Activated CD4-positive, alpha-beta memory T cell treated with anti-CD3 and anti-CD28 coated beads for 36 hours (primary cell): Measurements from ENCODE around the gene MRPS11. TPM values are rescaled to one million over a fixed set of nuclear protein-coding genes. Genes with fewer than 3 reads are reported as not detected.
"Not testable (repeated sequence)": the region's sequence is repeated elsewhere in the genome, so short reads cannot be mapped to it uniquely, and the experiment has no call there.

Source experiments
- CTCF ChIA-PET: fragments of 350-600 bp; sonication (Branson Sonifier 250); formaldehyde crosslinking; loops from one replicate; lab custom pipeline; 2021; ENCODE audit warnings: antibody characterized with exemption, inconsistent platforms; lab: Charles Lee
- POLR2A ChIA-PET: fragments of 350-600 bp; sonication (Branson Sonifier 250); formaldehyde crosslinking; loops from one replicate; lab custom pipeline; 2021; ENCODE audit warnings: antibody characterized with exemption; lab: Charles Lee
- DNase-seq: peaks from one replicate; pipeline ENCODE4 v3.0.0-alpha.2; 2020
- H3K27ac Mint-ChIP-seq: one replicate; pipeline ENCODE4 v1.8.0; 2021; ENCODE audit warnings: mixed read lengths
- H3K27me3 Mint-ChIP-seq: one replicate; pipeline ENCODE4 v1.8.0; 2021; ENCODE audit warnings: mixed read lengths
- H3K36me3 Mint-ChIP-seq: one replicate; pipeline ENCODE4 v1.8.0; 2021; ENCODE audit warnings: mixed read lengths
- H3K4me1 Mint-ChIP-seq: one replicate; pipeline ENCODE4 v1.8.0; 2021; ENCODE audit warnings: low read depth, mixed read lengths
- H3K4me3 Mint-ChIP-seq: one replicate; pipeline ENCODE4 v1.8.0; 2021; ENCODE audit warnings: mild to moderate bottlenecking, mixed read lengths
- H3K9me3 Mint-ChIP-seq: one replicate; pipeline ENCODE4 v1.8.0; 2021; ENCODE audit warnings: mixed read lengths
- intact Hi-C: fragments of 100-400 bp; cut with micrococcal nuclease; formaldehyde crosslinking; loops from one replicate; pipeline ENCODE4 v1.15.1; 2023
- total RNA-seq, 2 experiments: library from RNA; stranded (reverse); gene quantifications; one replicate each; pipeline ENCODE4 v1.2.3, GENCODE V29; 2021

MRPS11 gene
- total RNA-seq, 2 experiments from 2014 or later, result 54.9 to 56.4 TPM

GRCh38 chr15:88463870-88464532 lies 3.5 kb upstream of the MRPS11 start:
- H3K27ac Mint-ChIP-seq, result peak overlapping the region; percentile 36
- H3K4me3 Mint-ChIP-seq, result no peak overlapping the region
- ChIA-PET CTCF (interaction anchor here (1.8 kb wide), 1 partner anchor 9 kb away, joined by 8 read pairs; no protein-coding TSS in a partner anchor), POLR2A (no interaction called here)
- intact Hi-C loops, result no loop called here
- peaks cover 47% of the 10 kb centered on the region for H3K36me3 Mint-ChIP-seq
- H3K9me3 Mint-ChIP-seq, result no peaks in the 10 kb centered on the region
- no peaks in the 10 kb centered on the region for H3K27me3 Mint-ChIP-seq
- peaks cover 31% of the 10 kb centered on the region for H3K4me1 Mint-ChIP-seq
- no peak for DNase-seq

DNA sequence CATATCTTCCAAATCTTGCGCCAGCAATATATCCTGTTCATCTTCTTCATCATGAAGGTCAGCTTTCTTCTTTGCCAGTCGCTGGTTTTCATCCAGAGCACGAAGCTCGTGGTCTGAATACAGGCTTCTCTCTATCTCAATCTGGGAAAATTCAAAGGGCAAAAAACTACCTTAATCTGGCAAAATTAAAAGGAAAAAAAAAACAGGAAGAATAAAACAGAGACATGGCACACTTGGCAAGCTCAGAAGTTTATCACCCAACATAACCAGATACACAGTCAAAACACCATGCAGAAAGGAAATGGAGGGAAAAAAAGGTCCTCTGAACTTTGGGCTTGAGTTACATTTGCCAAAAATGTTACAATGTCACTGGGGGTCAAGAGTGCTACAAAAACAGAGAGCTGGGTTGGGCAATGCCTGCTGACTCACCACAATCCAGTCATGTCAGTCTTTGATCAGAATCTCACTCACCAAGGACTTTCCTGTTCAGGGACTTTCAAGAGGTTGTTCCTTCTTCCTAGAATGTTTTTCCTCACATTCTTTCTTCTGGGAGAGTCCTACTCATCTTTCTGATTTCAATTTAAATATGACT lies 1.8 kb upstream of the MRPS11 start:
- H3K36me3 Mint-ChIP-seq, result peaks cover 39% of the 10 kb centered on the region
- H3K27me3 Mint-ChIP-seq, result no peaks in the 10 kb centered on the region
- H3K9me3 Mint-ChIP-seq, result no peaks in the 10 kb centered on the region
- ChIA-PET POLR2A (interaction anchor here (0.7 to 1.0 kb wide), 2 partner anchors 156 to 184 kb away, joined by 3 to 5 read pairs; no protein-coding TSS in a partner anchor), CTCF (interaction anchor here (1.8 to 2.4 kb wide), 2 partner anchors 11 to 16 kb away, joined by 8 read pairs; no protein-coding TSS in a partner anchor)
- peak overlapping the region; percentile 98 for H3K27ac Mint-ChIP-seq
- H3K4me3 Mint-ChIP-seq, result peak overlapping the region; percentile 93
- intact Hi-C loops, result loop anchor here (2.0 kb wide), 1 partner anchor 45 kb away; no protein-coding TSS in a partner anchor
- peak; percentile 68 for DNase-seq
- H3K4me1 Mint-ChIP-seq, result peaks cover 31% of the 10 kb centered on the region

- Mint-ChIP-seq H3K4me3 (peak overlapping the region; percentile 93), H3K27ac (peak overlapping the region; percentile 98), H3K27me3 (no peaks in the 10 kb centered on the region), H3K4me1 (peaks cover 40% of the 10 kb centered on the region), H3K36me3 (peaks cover 34% of the 10 kb centered on the region), H3K9me3 (no peaks in the 10 kb centered on the region)
- intact Hi-C loops, result loop anchor here (1.0 to 2.0 kb wide), 3 partner anchors 47 to 154 kb away; partner anchors contain the start of gene DET1
- POLR2A ChIA-PET, result interaction anchor here (0.7 to 1.6 kb wide), 7 partner anchors 23 to 428 kb away, joined by 3 to 7 read pairs (median 3); partner anchors contain the start of genes DET1 and HAPLN3
- CTCF ChIA-PET, result interaction anchor here (0.7 to 3.1 kb wide), 6 partner anchors 10 to 437 kb away, joined by 3 to 23 read pairs (median 8); partner anchors contain the start of gene ISG20
- DNase-seq, result peak; percentile 36
Observed at GRCh38 chr15:88467935-88468528, 524 bp downstream of the MRPS11 start.

GRCh38 chr15:88468721-88469120 lies 1.2 kb downstream of the MRPS11 start:
- DNase-seq, H3K27me3 Mint-ChIP-seq, H3K9me3 Mint-ChIP-seq, POLR2A ChIA-PET, intact Hi-C loops, H3K27ac Mint-ChIP-seq: not testable (repeated sequence)
- peaks cover 29% of the 10 kb centered on the region for H3K36me3 Mint-ChIP-seq
- peaks cover 40% of the 10 kb centered on the region for H3K4me1 Mint-ChIP-seq
- CTCF ChIA-PET, result interaction anchor here (1.9 to 3.1 kb wide), 2 partner anchors 10 to 14 kb away, joined by 8 to 23 read pairs; no protein-coding TSS in a partner anchor
- H3K4me3 Mint-ChIP-seq, result peak overlapping the region; percentile 93

- H3K4me3 Mint-ChIP-seq, result no peak overlapping the region
- H3K27me3 Mint-ChIP-seq, result no peaks in the 10 kb centered on the region
- no peak overlapping the region for H3K27ac Mint-ChIP-seq
- no peaks in the 10 kb centered on the region for H3K9me3 Mint-ChIP-seq
- H3K36me3 Mint-ChIP-seq, result peaks cover 24% of the 10 kb centered on the region
- DNase-seq, result no peak
- POLR2A ChIA-PET, result no interaction called here
- intact Hi-C loops, result no loop called here
- peaks cover 36% of the 10 kb centered on the region for H3K4me1 Mint-ChIP-seq
- CTCF ChIA-PET, result interaction anchor here (1.3 to 3.1 kb wide), 2 partner anchors 15 to 169 kb away, joined by 3 to 23 read pairs; partner anchors contain the start of gene ISG20
Observed at GRCh38 chr15:88469321-88469720, 1.8 kb downstream of the MRPS11 start.

DNA sequence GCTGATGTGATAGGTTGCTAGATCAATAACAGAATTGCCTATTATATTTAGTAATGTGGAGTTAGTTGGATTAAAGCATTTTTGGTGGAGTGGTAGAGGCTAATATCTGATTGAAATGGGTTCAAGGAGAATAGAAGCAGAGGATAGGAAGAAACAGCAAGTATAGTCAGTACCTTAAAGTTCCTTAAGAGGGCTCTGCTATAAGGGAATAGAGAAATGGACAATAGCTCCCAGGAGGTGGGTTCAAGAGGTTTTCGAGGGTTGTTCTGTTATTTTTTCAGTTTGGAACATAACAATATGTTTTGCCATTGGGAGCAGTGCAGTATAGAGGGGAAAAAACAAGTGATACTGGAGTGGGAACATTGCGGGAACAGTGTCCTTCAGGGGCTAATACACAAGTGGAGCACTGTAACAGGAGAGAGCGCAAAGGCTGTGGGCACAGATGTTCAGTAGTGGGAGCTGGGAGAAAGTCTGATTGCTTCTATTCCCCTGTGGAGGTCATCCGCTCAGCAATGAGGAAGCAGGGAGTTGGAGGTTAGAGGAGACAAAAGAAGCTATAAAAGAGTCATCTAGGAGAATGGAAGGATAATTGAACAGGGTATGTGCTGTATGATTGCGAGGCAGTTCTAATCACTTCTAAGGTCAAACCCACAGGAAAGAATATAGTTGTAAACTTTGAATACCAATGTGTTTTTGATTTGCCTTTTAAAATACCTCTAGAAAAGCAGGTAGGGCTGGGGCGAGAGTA lies 3.3 kb downstream of the MRPS11 start:
- intact Hi-C loops, result no loop called here
- CTCF ChIA-PET, result interaction anchor here (0.7 to 1.9 kb wide), 2 partner anchors 16 to 154 kb away, joined by 3 to 7 read pairs; no protein-coding TSS in a partner anchor
- peaks cover 25% of the 10 kb centered on the region for H3K4me1 Mint-ChIP-seq
- no peak overlapping the region for H3K27ac Mint-ChIP-seq
- H3K36me3 Mint-ChIP-seq, result peaks cover 18% of the 10 kb centered on the region
- no peaks in the 10 kb centered on the region for H3K9me3 Mint-ChIP-seq
- no peaks in the 10 kb centered on the region for H3K27me3 Mint-ChIP-seq
- H3K4me3 Mint-ChIP-seq, result no peak overlapping the region
- POLR2A ChIA-PET, result no interaction called here
- no peak for DNase-seq

- POLR2A ChIA-PET, result interaction anchor here (0.6 kb wide), 1 partner anchor 149 kb away, joined by 3 read pairs; no protein-coding TSS in a partner anchor
- no peak overlapping the region for H3K4me3 Mint-ChIP-seq
- H3K27me3 Mint-ChIP-seq, result no peaks in the 10 kb centered on the region
- no peaks in the 10 kb centered on the region for H3K9me3 Mint-ChIP-seq
- peaks cover 16% of the 10 kb centered on the region for H3K4me1 Mint-ChIP-seq
- intact Hi-C loops, result loop anchor here (1.0 kb wide), 1 partner anchor 74 kb away; the partner anchor contains the start of gene DET1
- peak overlapping the region; percentile 35 for H3K27ac Mint-ChIP-seq
- CTCF ChIA-PET, result no interaction called here
- peaks cover 25% of the 10 kb centered on the region for H3K36me3 Mint-ChIP-seq
- DNase-seq, result peak; percentile 21
Observed at GRCh38 chr15:88472225-88472624, 4.7 kb downstream of the MRPS11 start.

DNA sequence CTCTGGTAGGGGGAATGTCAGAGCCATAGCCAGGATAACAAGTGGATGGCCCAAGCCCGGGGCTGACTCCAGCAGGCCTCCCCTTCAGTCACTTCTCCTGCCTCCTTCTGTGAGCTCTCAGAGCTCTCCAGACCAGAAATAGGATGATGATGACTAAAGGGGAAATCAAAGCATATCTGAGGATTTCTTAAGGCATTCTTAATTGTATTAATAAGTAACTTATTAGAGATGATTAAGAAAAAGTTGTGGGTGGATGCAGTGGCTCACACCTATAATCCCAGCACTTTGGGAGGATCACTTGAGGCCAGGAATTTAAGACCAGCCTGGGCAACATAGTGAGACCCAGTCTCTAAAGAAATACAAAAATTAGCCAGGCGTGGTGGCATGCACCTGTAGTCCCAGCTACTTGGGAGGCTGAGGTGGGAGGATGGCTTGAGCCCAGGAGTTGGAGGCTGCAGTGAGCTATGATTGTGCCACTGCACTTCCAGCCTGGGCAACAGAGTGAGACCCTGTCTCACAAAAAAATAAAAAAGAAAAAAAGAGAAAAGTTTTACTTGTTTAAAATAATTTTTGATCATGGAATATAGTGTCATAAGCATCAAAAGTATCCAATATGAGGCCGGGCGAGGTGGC lies 6.3 kb downstream of the MRPS11 start:
- H3K27me3 Mint-ChIP-seq, intact Hi-C loops, H3K4me1 Mint-ChIP-seq, H3K27ac Mint-ChIP-seq, H3K9me3 Mint-ChIP-seq, POLR2A ChIA-PET, H3K4me3 Mint-ChIP-seq, DNase-seq: not testable (repeated sequence)
- H3K36me3 Mint-ChIP-seq, result peaks cover 31% of the 10 kb centered on the region
- CTCF ChIA-PET, result interaction anchor here (0.5 to 1.2 kb wide), 2 partner anchors 191 to 844 kb away, joined by 3 read pairs; no protein-coding TSS in a partner anchor

DNA sequence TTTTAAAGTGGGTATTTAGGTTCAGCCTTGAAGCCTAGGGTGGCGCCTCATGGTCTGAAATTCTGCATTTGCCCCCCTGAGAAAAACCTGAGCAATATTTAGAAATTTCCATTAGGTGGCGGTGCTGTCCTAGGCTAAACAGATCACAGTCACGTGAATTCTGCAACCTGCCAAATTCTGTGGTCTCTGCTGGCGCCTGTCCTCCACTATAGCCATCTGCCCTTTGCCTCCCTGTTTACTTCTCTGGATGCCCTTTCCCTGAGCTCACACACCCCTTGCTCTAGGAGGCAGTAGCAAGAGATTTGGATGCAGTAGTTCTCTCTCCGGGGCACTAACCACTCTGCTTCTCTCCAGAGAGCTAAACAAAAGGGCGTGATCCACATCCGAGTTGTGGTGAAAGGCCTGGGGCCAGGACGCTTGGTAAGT lies 9.1 kb downstream of the MRPS11 start:
- ChIA-PET CTCF (interaction anchor here (0.7 kb wide), 1 partner anchor 358 kb away, joined by 3 read pairs; no protein-coding TSS in a partner anchor), POLR2A (no interaction called here)
- H3K36me3 Mint-ChIP-seq, result peaks cover 37% of the 10 kb centered on the region

GRCh38 chr15:88477126-88477525 lies 9.6 kb downstream of the MRPS11 start:
- Mint-ChIP-seq H3K27ac (no peak overlapping the region), H3K36me3 (peaks cover 35% of the 10 kb centered on the region), H3K4me3 (no peak overlapping the region), H3K9me3 (no peaks in the 10 kb centered on the region), H3K27me3 (no peaks in the 10 kb centered on the region), H3K4me1 (peaks cover 2% of the 10 kb centered on the region)
- no peak for DNase-seq
- POLR2A ChIA-PET, result no interaction called here
- intact Hi-C loops, result loop anchor here (2.0 kb wide), 1 partner anchor 358 kb away; no protein-coding TSS in a partner anchor
- CTCF ChIA-PET, result interaction anchor here (0.7 to 2.1 kb wide), 2 partner anchors 9 to 358 kb away, joined by 3 to 8 read pairs; partner anchors contain the start of genes MRPL46 and MRPS11

More for the DNA sequence above, 9.1 kb downstream of the MRPS11 start:
- DNase-seq, result peak; percentile 14
- intact Hi-C loops, result loop anchor here (2.0 kb wide), 1 partner anchor 358 kb away; no protein-coding TSS in a partner anchor
- no peak overlapping the region for H3K4me3 Mint-ChIP-seq
- H3K27ac Mint-ChIP-seq, result no peak overlapping the region
- no peaks in the 10 kb centered on the region for H3K9me3 Mint-ChIP-seq
- H3K4me1 Mint-ChIP-seq, result peaks cover 7% of the 10 kb centered on the region
- no peaks in the 10 kb centered on the region for H3K27me3 Mint-ChIP-seq
